Measurements from ENCODE around the gene PIGW. TPM values are rescaled to one million over a fixed set of nuclear protein-coding genes. Genes with fewer than 3 reads are reported as not detected.

The PIGW gene, protein sequence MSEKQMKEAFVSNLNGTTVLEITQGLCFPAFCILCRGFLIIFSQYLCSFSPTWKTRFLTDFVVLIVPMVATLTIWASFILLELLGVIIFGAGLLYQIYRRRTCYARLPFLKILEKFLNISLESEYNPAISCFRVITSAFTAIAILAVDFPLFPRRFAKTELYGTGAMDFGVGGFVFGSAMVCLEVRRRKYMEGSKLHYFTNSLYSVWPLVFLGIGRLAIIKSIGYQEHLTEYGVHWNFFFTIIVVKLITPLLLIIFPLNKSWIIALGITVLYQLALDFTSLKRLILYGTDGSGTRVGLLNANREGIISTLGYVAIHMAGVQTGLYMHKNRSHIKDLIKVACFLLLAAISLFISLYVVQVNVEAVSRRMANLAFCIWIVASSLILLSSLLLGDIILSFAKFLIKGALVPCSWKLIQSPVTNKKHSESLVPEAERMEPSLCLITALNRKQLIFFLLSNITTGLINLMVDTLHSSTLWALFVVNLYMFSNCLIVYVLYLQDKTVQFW
- polyA plus RNA-seq (2011; rRNA removed) (4.5 and 4.7 TPM in 2 replicates), polyA minus RNA-seq (2011; rRNA and poly(A)+ RNA removed) (1.5 and 1.9 TPM in 2 replicates)

DNA sequence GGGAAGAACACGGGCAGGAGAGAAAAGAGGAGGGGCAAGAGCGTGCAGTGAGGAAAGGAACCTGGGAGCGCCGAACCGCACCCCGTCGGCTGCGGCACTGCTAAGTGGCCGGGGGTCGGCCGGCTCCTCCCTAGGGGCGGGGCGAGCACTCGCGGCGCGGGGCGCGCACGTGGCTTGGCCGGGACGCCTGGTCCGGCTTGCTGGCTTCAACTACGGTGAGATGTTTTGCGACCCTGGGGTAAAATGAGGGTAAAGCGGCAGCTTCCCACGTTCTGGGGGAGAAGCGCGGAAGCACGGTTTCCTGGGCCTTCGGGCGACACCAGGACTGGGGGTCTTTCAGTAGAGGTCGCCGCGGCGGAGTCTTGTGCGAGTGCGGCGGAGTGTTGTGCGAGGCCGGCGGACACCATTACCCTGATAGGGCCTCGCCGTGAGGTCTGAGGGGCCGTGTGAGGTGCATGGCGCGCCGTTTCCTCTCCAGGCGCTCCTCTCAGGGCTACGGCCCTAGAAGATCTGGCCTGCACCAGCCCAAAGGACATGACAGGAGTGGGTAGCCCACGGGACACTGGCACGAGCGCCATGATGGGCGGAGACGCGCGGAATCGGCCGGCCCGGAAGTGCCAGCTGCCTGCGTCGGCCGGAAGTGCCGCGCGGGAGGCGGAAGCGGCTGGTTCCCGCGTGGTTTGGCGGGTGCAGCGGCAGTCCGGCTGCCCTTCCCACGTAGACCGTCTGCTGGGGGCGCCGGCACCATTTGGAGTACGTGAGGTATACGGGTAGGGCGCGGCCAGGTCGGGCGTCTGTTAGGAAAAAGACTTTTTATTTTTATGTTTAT lies at the start of gene PIGW, which contains the start of gene MYO19:
Gene PIGW, plus strand, starts transcription at position 148 of the 829 bp plus-strand sequence. CDS start 2,115 bp downstream, outside the sequence.
Gene MYO19, minus strand, starts transcription at position 29 of the 829 bp plus-strand sequence. CDS start 2,330 bp downstream, outside the sequence.
- Histone ChIP-seq H3K27me3 (ENCODE audit: control insufficient read depth, insufficient read depth, low read length) (no peaks in the 10 kb centered on the region), H3K4me3 (ENCODE audit: low read depth, low read length) (peak within 1 kb of the TSS; percentile 93), H3K9me3 (ENCODE audit: control insufficient read depth, insufficient read depth, low read length) (no peaks in the 10 kb centered on the region; the same call in 1 of the 2 replicates), H3K27ac (ENCODE audit: low read depth, low read length) (peak within 1 kb of the TSS; percentile 94)
- DNase-seq (ENCODE audit: low read depth, low spot score): peak; percentile 63
- TF ChIP-seq, protein P1, sequence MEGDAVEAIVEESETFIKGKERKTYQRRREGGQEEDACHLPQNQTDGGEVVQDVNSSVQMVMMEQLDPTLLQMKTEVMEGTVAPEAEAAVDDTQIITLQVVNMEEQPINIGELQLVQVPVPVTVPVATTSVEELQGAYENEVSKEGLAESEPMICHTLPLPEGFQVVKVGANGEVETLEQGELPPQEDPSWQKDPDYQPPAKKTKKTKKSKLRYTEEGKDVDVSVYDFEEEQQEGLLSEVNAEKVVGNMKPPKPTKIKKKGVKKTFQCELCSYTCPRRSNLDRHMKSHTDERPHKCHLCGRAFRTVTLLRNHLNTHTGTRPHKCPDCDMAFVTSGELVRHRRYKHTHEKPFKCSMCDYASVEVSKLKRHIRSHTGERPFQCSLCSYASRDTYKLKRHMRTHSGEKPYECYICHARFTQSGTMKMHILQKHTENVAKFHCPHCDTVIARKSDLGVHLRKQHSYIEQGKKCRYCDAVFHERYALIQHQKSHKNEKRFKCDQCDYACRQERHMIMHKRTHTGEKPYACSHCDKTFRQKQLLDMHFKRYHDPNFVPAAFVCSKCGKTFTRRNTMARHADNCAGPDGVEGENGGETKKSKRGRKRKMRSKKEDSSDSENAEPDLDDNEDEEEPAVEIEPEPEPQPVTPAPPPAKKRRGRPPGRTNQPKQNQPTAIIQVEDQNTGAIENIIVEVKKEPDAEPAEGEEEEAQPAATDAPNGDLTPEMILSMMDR (IDR thresholded peaks at IDR 0.05; ENCODE audit: low read depth, low read length): no peak
- ChIA-PET POLR2A (interaction anchor here (0.6 to 3.0 kb wide), 2 partner anchors 10 to 14 kb away, joined by 4 to 40 read pairs; partner anchors contain the start of gene GGNBP2), CTCF (interaction anchor here (0.5 to 1.5 kb wide), 3 partner anchors 12 to 919 kb away, joined by 3 to 5 read pairs (median 5); no protein-coding TSS in a partner anchor)

- Histone ChIP-seq H3K9me3 (ENCODE audit: control insufficient read depth, insufficient read depth, low read length) (no peaks in the 10 kb centered on the region; the same call in 1 of the 2 replicates), H3K27me3 (ENCODE audit: control insufficient read depth, insufficient read depth, low read length) (peaks cover 10% of the 10 kb centered on the region), H3K4me3 (ENCODE audit: low read depth, low read length) (no peak overlapping the region), H3K27ac (ENCODE audit: low read depth, low read length) (no peak overlapping the region)
- ChIA-PET CTCF (interaction anchor here (0.9 to 1.0 kb wide), 2 partner anchors 20 to 336 kb away, joined by 3 to 4 read pairs; no protein-coding TSS in a partner anchor), POLR2A (no interaction called here)
- no peak for DNase-seq (ENCODE audit: low read depth, low spot score)
- TF ChIP-seq, protein P1 (IDR thresholded peaks at IDR 0.05; ENCODE audit: low read depth, low read length): no peak
Measured at GRCh38 chr17:36485027-36485426, 49.8 kb upstream of the PIGW start.

- Histone ChIP-seq H3K9me3 (ENCODE audit: control insufficient read depth, insufficient read depth, low read length) (no peaks in the 10 kb centered on the region; the same call in 1 of the 2 replicates), H3K27ac (ENCODE audit: low read depth, low read length) (no peak overlapping the region), H3K4me3 (ENCODE audit: low read depth, low read length) (peak overlapping the region; percentile 81), H3K27me3 (ENCODE audit: control insufficient read depth, insufficient read depth, low read length) (peaks cover 4% of the 10 kb centered on the region)
- CTCF ChIA-PET: interaction anchor here (0.6 to 1.0 kb wide), 3 partner anchors 19 to 1164 kb away, joined by 3 to 4 read pairs (median 3); no protein-coding TSS in a partner anchor
- DNase-seq (ENCODE audit: low read depth, low spot score): no peak
- TF ChIP-seq, protein P1 (IDR thresholded peaks at IDR 0.05; ENCODE audit: low read depth, low read length): no peak
- POLR2A ChIA-PET: interaction anchor here (0.6 to 1.4 kb wide), 2 partner anchors 59 to 679 kb away, joined by 3 to 6 read pairs; partner anchors contain the start of gene GGNBP2
Measured at GRCh38 chr17:36485805-36486203, 49.0 kb upstream of the PIGW start.

DNA sequence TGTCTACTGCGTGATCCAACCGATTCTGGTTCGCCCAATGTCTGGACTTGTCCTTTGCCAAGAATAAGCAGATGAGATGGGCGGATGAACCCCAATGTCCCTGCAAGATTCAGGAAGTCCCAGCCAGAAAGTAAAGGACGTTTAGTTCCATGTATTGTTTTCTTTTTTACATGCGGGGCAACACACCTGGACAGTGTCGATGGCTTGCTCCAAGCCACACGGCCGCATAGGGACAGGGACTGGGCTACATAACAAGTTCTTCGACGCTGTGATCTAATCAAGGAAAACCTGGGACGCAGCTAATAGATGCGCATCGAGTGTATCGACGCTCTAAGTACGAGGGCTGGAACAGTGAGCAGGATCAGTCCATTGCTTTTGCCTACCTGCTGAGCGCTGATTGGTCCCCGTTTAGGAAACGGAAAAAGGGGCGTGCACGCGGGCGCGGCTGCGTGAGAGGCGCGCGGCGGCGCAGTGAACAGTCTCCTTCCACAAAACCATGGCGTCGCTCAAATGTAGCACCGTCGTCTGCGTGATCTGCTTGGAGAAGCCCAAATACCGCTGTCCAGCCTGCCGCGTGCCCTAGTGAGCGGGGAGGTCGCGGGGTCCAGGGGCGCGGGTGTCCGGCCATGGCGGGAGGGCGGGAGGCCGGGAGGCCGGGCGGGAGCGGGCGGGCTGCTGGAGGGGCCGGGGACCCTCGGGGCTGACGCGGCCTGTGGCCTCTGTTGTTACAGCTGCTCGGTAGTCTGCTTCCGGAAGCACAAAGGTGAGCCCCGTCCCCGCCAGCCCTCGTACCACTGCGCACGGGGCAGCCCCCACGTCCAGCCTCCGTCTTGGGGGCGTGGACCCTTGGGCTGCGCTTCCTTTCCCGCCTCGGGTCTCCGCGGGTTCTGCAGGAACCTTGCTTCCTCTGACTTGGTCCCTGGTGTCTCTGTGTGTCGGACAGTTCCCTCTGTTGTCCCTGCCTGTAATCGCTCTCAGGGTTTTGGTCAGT lies 48.3 kb upstream of the PIGW start, which contains the start of gene ZNHIT3:
Gene ZNHIT3, plus strand, starts transcription at position 478 of the 991 bp plus-strand sequence. Its CDS starts 19 bp downstream, at position 497.
- Histone ChIP-seq H3K9me3 (ENCODE audit: control insufficient read depth, insufficient read depth, low read length) (no peaks in the 10 kb centered on the region; the same call in 1 of the 2 replicates), H3K27me3 (ENCODE audit: control insufficient read depth, insufficient read depth, low read length) (peaks cover 4% of the 10 kb centered on the region), H3K4me3 (ENCODE audit: low read depth, low read length) (peak within 1 kb of the TSS; percentile 81), H3K27ac (ENCODE audit: low read depth, low read length) (peak within 1 kb of the TSS; percentile 52)
- ChIA-PET POLR2A (interaction anchor here (0.6 to 1.4 kb wide), 2 partner anchors 59 to 679 kb away, joined by 3 to 6 read pairs; partner anchors contain the start of gene GGNBP2), CTCF (interaction anchor here (0.6 to 1.0 kb wide), 4 partner anchors 18 to 1163 kb away, joined by 3 to 7 read pairs (median 4); no protein-coding TSS in a partner anchor)
- TF ChIP-seq, protein P1 (IDR thresholded peaks at IDR 0.05; ENCODE audit: low read depth, low read length): no peak
- DNase-seq (ENCODE audit: low read depth, low spot score): peak; percentile 78

Measured in AG04450 (cell line).